ENCODE measurements around the gene MAPK8.
A peak's percentile ranks its signal among the peaks of the same experiment; 100 is the strongest.

MAPK8 gene

GRCh38 chr10:48444861-48445841 is 138.7 kb downstream of the MAPK8 start:
- no peaks in the 10 kb centered on the region for H3K36me3 ChIP-seq
- peak; percentile 92 for DNase-seq
- peak overlapping the region; percentile 79 for H3K27ac ChIP-seq
- no peaks in the 10 kb centered on the region for H3K27me3 ChIP-seq (ENCODE audit: insufficient read depth, low read depth, severe bottlenecking)
- H3K4me3 ChIP-seq (ENCODE audit: low read depth, low read length), result peak overlapping the region; percentile 19
- H3K9me3 ChIP-seq (ENCODE audit: severe bottlenecking), result no peaks in the 10 kb centered on the region
- TF ChIP-seq, protein P1, sequence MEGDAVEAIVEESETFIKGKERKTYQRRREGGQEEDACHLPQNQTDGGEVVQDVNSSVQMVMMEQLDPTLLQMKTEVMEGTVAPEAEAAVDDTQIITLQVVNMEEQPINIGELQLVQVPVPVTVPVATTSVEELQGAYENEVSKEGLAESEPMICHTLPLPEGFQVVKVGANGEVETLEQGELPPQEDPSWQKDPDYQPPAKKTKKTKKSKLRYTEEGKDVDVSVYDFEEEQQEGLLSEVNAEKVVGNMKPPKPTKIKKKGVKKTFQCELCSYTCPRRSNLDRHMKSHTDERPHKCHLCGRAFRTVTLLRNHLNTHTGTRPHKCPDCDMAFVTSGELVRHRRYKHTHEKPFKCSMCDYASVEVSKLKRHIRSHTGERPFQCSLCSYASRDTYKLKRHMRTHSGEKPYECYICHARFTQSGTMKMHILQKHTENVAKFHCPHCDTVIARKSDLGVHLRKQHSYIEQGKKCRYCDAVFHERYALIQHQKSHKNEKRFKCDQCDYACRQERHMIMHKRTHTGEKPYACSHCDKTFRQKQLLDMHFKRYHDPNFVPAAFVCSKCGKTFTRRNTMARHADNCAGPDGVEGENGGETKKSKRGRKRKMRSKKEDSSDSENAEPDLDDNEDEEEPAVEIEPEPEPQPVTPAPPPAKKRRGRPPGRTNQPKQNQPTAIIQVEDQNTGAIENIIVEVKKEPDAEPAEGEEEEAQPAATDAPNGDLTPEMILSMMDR (IDR thresholded peaks at IDR 0.05; ENCODE audit: low read depth, low read length), result peak; percentile 28

DNA sequence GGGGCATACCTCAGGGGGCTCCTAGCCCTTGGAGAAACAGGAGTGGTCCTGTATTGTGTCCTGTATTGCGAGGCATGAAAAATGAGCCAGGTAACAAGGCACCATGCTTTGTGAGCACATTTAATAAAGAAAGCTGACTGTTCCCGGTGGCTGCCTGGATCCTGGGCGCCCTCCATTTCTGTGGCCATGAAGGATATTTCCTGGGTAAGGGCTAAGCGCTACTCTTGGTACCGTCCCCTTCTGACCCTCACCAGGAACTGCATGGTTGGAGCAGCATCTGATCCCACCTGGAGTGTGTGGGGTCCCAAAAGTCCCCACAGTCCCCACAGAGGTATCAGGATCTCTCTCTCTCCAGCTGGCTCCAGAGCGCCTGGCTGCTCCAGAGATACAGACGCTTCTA is 139.5 kb downstream of the MAPK8 start:
- H3K36me3 ChIP-seq, result no peaks in the 10 kb centered on the region

GRCh38 chr10:48446785-48447184 is 140.3 kb downstream of the MAPK8 start:
- H3K27me3 ChIP-seq (ENCODE audit: insufficient read depth, low read depth, severe bottlenecking), result no peaks in the 10 kb centered on the region
- H3K27ac ChIP-seq, result 0 out of 2 replicates have a peak overlapping the region, but pooled peaks have one; percentile 79
- peak; percentile 5 for DNase-seq
- H3K9me3 ChIP-seq (ENCODE audit: severe bottlenecking), result no peaks in the 10 kb centered on the region
- no peak overlapping the region for H3K4me3 ChIP-seq (ENCODE audit: low read depth, low read length)
- no peaks in the 10 kb centered on the region for H3K36me3 ChIP-seq
- TF ChIP-seq, protein P1 (IDR thresholded peaks at IDR 0.05; ENCODE audit: low read depth, low read length), result no peak

More for the DNA sequence above, 139.5 kb downstream of the MAPK8 start:
- DNase-seq, result peak; percentile 7
- no peak overlapping the region for H3K4me3 ChIP-seq (ENCODE audit: low read depth, low read length)
- no peaks in the 10 kb centered on the region for H3K9me3 ChIP-seq (ENCODE audit: severe bottlenecking)
- H3K27me3 ChIP-seq (ENCODE audit: insufficient read depth, low read depth, severe bottlenecking), result no peaks in the 10 kb centered on the region
- TF ChIP-seq, protein P1 (IDR thresholded peaks at IDR 0.05; ENCODE audit: low read depth, low read length), result no peak
- peak overlapping the region; percentile 79 for H3K27ac ChIP-seq

DNA sequence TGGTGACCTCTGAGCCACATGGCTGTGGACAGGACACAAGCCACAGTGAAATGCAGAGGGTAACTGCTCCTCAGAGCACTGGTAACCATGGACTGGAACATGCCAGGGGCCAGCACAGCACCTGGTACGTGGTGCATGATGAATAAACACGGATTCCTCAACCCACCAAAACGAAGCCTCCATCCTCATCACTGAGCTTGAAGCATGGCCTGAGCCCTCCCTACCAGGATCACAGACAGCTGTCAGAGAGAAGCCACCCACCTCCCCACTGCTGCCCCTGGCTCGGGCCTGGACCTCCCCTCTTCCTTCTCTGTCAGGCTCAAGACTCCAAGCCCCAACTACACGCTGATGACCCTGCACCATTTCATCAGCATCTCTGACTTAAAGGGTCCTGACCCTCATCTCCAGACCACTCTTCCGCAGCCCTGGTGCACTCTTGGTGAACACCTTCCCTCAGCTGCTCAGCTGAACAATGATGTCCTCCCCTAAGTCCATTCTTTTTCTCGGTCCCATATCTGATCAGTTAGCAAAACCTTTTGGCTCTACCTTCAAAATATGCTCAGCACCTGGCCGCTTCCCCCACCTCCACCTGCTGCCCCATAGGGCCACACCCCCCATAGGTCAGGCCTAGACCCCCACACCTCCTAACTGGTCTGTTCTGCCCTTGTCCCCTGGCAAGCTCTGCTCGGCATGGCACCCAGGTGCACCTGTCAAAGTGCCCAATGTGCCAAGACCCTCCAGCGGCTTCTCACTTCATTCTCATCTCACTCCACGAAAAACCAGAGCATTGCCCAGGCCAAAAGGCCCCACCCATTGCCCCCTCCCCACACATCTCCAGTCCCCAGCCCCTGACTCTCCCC is 141.1 kb downstream of the MAPK8 start:
- no peaks in the 10 kb centered on the region for H3K36me3 ChIP-seq
- H3K4me3 ChIP-seq (ENCODE audit: low read depth, low read length), result no peak overlapping the region
- no peaks in the 10 kb centered on the region for H3K9me3 ChIP-seq (ENCODE audit: severe bottlenecking)
- TF ChIP-seq, protein P1 (IDR thresholded peaks at IDR 0.05; ENCODE audit: low read depth, low read length), result no peak
- DNase-seq, result no peak
- no peaks in the 10 kb centered on the region for H3K27me3 ChIP-seq (ENCODE audit: insufficient read depth, low read depth, severe bottlenecking)
- no peak overlapping the region for H3K27ac ChIP-seq

DNA sequence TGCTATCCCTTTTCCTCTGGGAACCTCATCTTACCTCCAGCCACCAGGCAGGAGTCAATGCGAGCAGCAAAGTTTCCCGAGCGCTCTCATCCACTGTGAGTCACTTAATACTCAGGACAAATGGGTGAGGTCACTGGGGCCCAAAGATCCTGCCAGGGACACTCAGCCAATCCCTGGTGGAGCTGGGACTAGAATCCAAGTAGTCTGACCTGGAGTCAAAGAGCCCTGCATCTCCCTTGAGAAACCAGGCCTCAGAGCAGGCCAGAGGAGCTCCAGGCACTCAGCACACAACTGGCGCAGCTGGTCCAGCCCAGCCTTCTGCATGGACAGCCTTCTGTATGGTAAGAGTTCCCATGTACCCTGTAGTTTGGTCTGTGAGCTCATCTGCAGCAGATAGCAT is 142.3 kb downstream of the MAPK8 start:
- TF ChIP-seq, protein P1 (IDR thresholded peaks at IDR 0.05; ENCODE audit: low read depth, low read length), result no peak
- H3K36me3 ChIP-seq, result no peaks in the 10 kb centered on the region
- no peaks in the 10 kb centered on the region for H3K27me3 ChIP-seq (ENCODE audit: insufficient read depth, low read depth, severe bottlenecking)
- DNase-seq, result peak; percentile 8
- H3K27ac ChIP-seq, result no peak overlapping the region
- no peak overlapping the region for H3K4me3 ChIP-seq (ENCODE audit: low read depth, low read length)
- H3K9me3 ChIP-seq (ENCODE audit: severe bottlenecking), result no peaks in the 10 kb centered on the region

All from WERI-Rb-1 (cell line).